ENCODE results near the gene CNIH1.

CNIH1 gene

GRCh38 chr14:54440873-54441868 lies at the start of gene CNIH1:
TSS of gene CNIH1 (minus strand) at chr14:54441374. CDS start at chr14:54441327, 47 bp downstream.
- DNase-seq (ENCODE audit: low spot score), result peak; percentile 91

- DNase-seq (ENCODE audit: low spot score), result no peak
Measured at GRCh38 chr14:54490445-54491175, 49.4 kb upstream of the CNIH1 start.

GRCh38 chr14:54489731-54490444 lies 48.7 kb upstream of the CNIH1 start:
- DNase-seq (ENCODE audit: low spot score), result no peak

GRCh38 chr14:54489318-54489683 lies 48.1 kb upstream of the CNIH1 start:
- no peak for DNase-seq (ENCODE audit: low spot score)

- peak; percentile 91 for DNase-seq (ENCODE audit: low spot score)
Measured at GRCh38 chr14:54488646-54489317, 47.6 kb upstream of the CNIH1 start, which contains the start of gene GMFB. TSS of gene GMFB (minus strand) at chr14:54488980. CDS start at chr14:54488927, 53 bp downstream.

GRCh38 chr14:54488318-54488645 lies 47.1 kb upstream of the CNIH1 start:
- DNase-seq (ENCODE audit: low spot score), result peak; percentile 34

- DNase-seq (ENCODE audit: low spot score), result peak; percentile 25
Measured at GRCh38 chr14:54487771-54488170, 46.6 kb upstream of the CNIH1 start.

- no peak for DNase-seq (ENCODE audit: low spot score)
Measured at GRCh38 chr14:54486685-54487084, 45.5 kb upstream of the CNIH1 start.

- DNase-seq (ENCODE audit: low spot score), result no peak
Measured at GRCh38 chr14:54483846-54484245, 42.7 kb upstream of the CNIH1 start.

- DNase-seq (ENCODE audit: low spot score), result no peak
Measured at GRCh38 chr14:54483073-54483745, 42.0 kb upstream of the CNIH1 start.

GRCh38 chr14:54481695-54482094 lies 40.5 kb upstream of the CNIH1 start:
- no peak for DNase-seq (ENCODE audit: low spot score)

- no peak for DNase-seq (ENCODE audit: low spot score)
Measured at GRCh38 chr14:54480830-54481562, 39.8 kb upstream of the CNIH1 start.

GRCh38 chr14:54478636-54479215 lies 37.6 kb upstream of the CNIH1 start:
- no peak for DNase-seq (ENCODE audit: low spot score)

- DNase-seq (ENCODE audit: low spot score), result no peak
Measured at GRCh38 chr14:54475911-54476310, 34.7 kb upstream of the CNIH1 start.

- DNase-seq (ENCODE audit: low spot score), result no peak
Measured at GRCh38 chr14:54475187-54475899, 34.2 kb upstream of the CNIH1 start.

GRCh38 chr14:54474232-54474793 lies 33.1 kb upstream of the CNIH1 start:
- no peak for DNase-seq (ENCODE audit: low spot score)

GRCh38 chr14:54472315-54472714 lies 31.1 kb upstream of the CNIH1 start:
- DNase-seq (ENCODE audit: low spot score), result no peak

- DNase-seq (ENCODE audit: low spot score), result no peak
Measured at GRCh38 chr14:54471641-54472040, 30.5 kb upstream of the CNIH1 start.

- no peak for DNase-seq (ENCODE audit: low spot score)
Measured at GRCh38 chr14:54470701-54471100, 29.5 kb upstream of the CNIH1 start.
